ENCODE measurements around the gene RELT. TPM values are rescaled to one million over a fixed set of nuclear protein-coding genes. Genes with fewer than 3 reads are reported as not detected.
A peak's percentile ranks its signal among the peaks of the same experiment; 100 is the strongest.

Gene RELT
- total RNA-seq, 2 donors from 2014 or later: 17.3 to 19.6 TPM

GRCh38 chr11:73340164-73340563 lies 36.0 kb upstream of the RELT start:
- H3K9me3 Mint-ChIP-seq: no peaks in the 10 kb centered on the region
- no peaks in the 10 kb centered on the region for H3K27me3 Mint-ChIP-seq (ENCODE audit: low read depth)
- no peaks in the 10 kb centered on the region for H3K4me1 Mint-ChIP-seq (ENCODE audit: low read depth)
- H3K36me3 Mint-ChIP-seq (ENCODE audit: insufficient read depth in 2 of 2): no peaks in the 10 kb centered on the region
- H3K27ac Mint-ChIP-seq: no peak overlapping the region
- H3K4me3 Mint-ChIP-seq: no peak overlapping the region
- no peak for DNase-seq
- ATAC-seq (replicated peaks in 1 of 2): no peak

- Mint-ChIP-seq H3K27me3 (ENCODE audit: low read depth) (no peaks in the 10 kb centered on the region), H3K4me3 (no peak overlapping the region), H3K27ac (no peak overlapping the region), H3K36me3 (ENCODE audit: insufficient read depth in 2 of 2) (no peaks in the 10 kb centered on the region), H3K4me1 (ENCODE audit: low read depth) (no peaks in the 10 kb centered on the region), H3K9me3 (no peaks in the 10 kb centered on the region)
- DNase-seq (no peak), ATAC-seq (replicated peaks in 1 of 2) (no peak)
These were observed 33.6 kb upstream of the RELT start for GRCh38 chr11:73342633-73343032.

GRCh38 chr11:73343076-73343873 lies 32.9 kb upstream of the RELT start:
- H3K36me3 Mint-ChIP-seq (ENCODE audit: insufficient read depth in 2 of 2): no peaks in the 10 kb centered on the region
- DNase-seq: no peak
- no peak for ATAC-seq (replicated peaks in 1 of 2)
- no peaks in the 10 kb centered on the region for H3K4me1 Mint-ChIP-seq (ENCODE audit: low read depth)
- H3K4me3 Mint-ChIP-seq: no peak overlapping the region
- no peaks in the 10 kb centered on the region for H3K27me3 Mint-ChIP-seq (ENCODE audit: low read depth)
- no peaks in the 10 kb centered on the region for H3K9me3 Mint-ChIP-seq
- H3K27ac Mint-ChIP-seq: no peak overlapping the region

- no peak for DNase-seq
- Mint-ChIP-seq H3K36me3 (ENCODE audit: insufficient read depth in 2 of 2) (no peaks in the 10 kb centered on the region), H3K27me3 (ENCODE audit: low read depth) (no peaks in the 10 kb centered on the region), H3K4me3 (no peak overlapping the region), H3K4me1 (ENCODE audit: low read depth) (no peaks in the 10 kb centered on the region), H3K27ac (no peak overlapping the region), H3K9me3 (no peaks in the 10 kb centered on the region)
- ATAC-seq (replicated peaks in 1 of 2): no peak
These were observed 32.0 kb upstream of the RELT start for GRCh38 chr11:73344191-73344607.

- ATAC-seq (replicated peaks in 1 of 2) (no peak), DNase-seq (no peak)
- Mint-ChIP-seq H3K4me1 (ENCODE audit: low read depth) (no peaks in the 10 kb centered on the region), H3K4me3 (no peak overlapping the region), H3K36me3 (ENCODE audit: insufficient read depth in 2 of 2) (no peaks in the 10 kb centered on the region), H3K9me3 (no peaks in the 10 kb centered on the region), H3K27me3 (ENCODE audit: low read depth) (no peaks in the 10 kb centered on the region), H3K27ac (no peak overlapping the region)
These were observed 30.6 kb upstream of the RELT start for GRCh38 chr11:73345481-73346160.

GRCh38 chr11:73346186-73346935 lies 29.8 kb upstream of the RELT start:
- Mint-ChIP-seq H3K27ac (no peak overlapping the region), H3K27me3 (ENCODE audit: low read depth) (no peaks in the 10 kb centered on the region), H3K4me3 (no peak overlapping the region), H3K9me3 (no peaks in the 10 kb centered on the region), H3K4me1 (ENCODE audit: low read depth) (no peaks in the 10 kb centered on the region), H3K36me3 (ENCODE audit: insufficient read depth in 2 of 2) (no peaks in the 10 kb centered on the region)
- ATAC-seq (replicated peaks in 1 of 2) (no peak), DNase-seq (no peak)

GRCh38 chr11:73347067-73347466 lies 29.1 kb upstream of the RELT start:
- ATAC-seq (replicated peaks in 1 of 2) (no peak), DNase-seq (no peak)
- H3K36me3 Mint-ChIP-seq (ENCODE audit: insufficient read depth in 2 of 2): no peaks in the 10 kb centered on the region
- H3K4me1 Mint-ChIP-seq (ENCODE audit: low read depth): no peaks in the 10 kb centered on the region
- no peak overlapping the region for H3K4me3 Mint-ChIP-seq
- H3K9me3 Mint-ChIP-seq: no peaks in the 10 kb centered on the region
- H3K27me3 Mint-ChIP-seq (ENCODE audit: low read depth): no peaks in the 10 kb centered on the region
- H3K27ac Mint-ChIP-seq: no peak overlapping the region

GRCh38 chr11:73348838-73349237 lies 27.4 kb upstream of the RELT start:
- no peaks in the 10 kb centered on the region for H3K9me3 Mint-ChIP-seq
- ATAC-seq (replicated peaks in 1 of 2): no peak

GRCh38 chr11:73349633-73350032 lies 26.6 kb upstream of the RELT start:
- no peak for DNase-seq
- no peak overlapping the region for H3K4me3 Mint-ChIP-seq
- no peak overlapping the region for H3K27ac Mint-ChIP-seq
- no peaks in the 10 kb centered on the region for H3K27me3 Mint-ChIP-seq (ENCODE audit: low read depth)
- no peaks in the 10 kb centered on the region for H3K4me1 Mint-ChIP-seq (ENCODE audit: low read depth)
- H3K36me3 Mint-ChIP-seq (ENCODE audit: insufficient read depth in 2 of 2): no peaks in the 10 kb centered on the region
- ATAC-seq (replicated peaks in 1 of 2): no peak
- no peaks in the 10 kb centered on the region for H3K9me3 Mint-ChIP-seq

More at GRCh38 chr11:73348838-73349237, 27.4 kb upstream of the RELT start:
- no peak for DNase-seq
- Mint-ChIP-seq H3K4me1 (ENCODE audit: low read depth) (no peaks in the 10 kb centered on the region), H3K36me3 (ENCODE audit: insufficient read depth in 2 of 2) (no peaks in the 10 kb centered on the region), H3K27me3 (ENCODE audit: low read depth) (no peaks in the 10 kb centered on the region), H3K4me3 (no peak overlapping the region), H3K27ac (no peak overlapping the region)

GRCh38 chr11:73350908-73351636 lies 25.1 kb upstream of the RELT start:
- H3K27ac Mint-ChIP-seq: no peak overlapping the region
- H3K4me3 Mint-ChIP-seq: no peak overlapping the region
- no peaks in the 10 kb centered on the region for H3K4me1 Mint-ChIP-seq (ENCODE audit: low read depth)
- H3K36me3 Mint-ChIP-seq (ENCODE audit: insufficient read depth in 2 of 2): no peaks in the 10 kb centered on the region
- H3K9me3 Mint-ChIP-seq: no peaks in the 10 kb centered on the region
- H3K27me3 Mint-ChIP-seq (ENCODE audit: low read depth): no peaks in the 10 kb centered on the region
- DNase-seq: peak; percentile 56 to 63
- peak; percentile 72 for ATAC-seq (replicated peaks in 1 of 2)

GRCh38 chr11:73353422-73353821 lies 22.8 kb upstream of the RELT start:
- H3K27ac Mint-ChIP-seq: no peak overlapping the region
- ATAC-seq (replicated peaks in 1 of 2) (peak; percentile 25 to 55), DNase-seq (no peak)
- H3K9me3 Mint-ChIP-seq: no peaks in the 10 kb centered on the region
- H3K27me3 Mint-ChIP-seq (ENCODE audit: low read depth): no peaks in the 10 kb centered on the region
- no peaks in the 10 kb centered on the region for H3K4me1 Mint-ChIP-seq (ENCODE audit: low read depth)
- H3K36me3 Mint-ChIP-seq (ENCODE audit: insufficient read depth in 2 of 2): no peaks in the 10 kb centered on the region
- no peak overlapping the region for H3K4me3 Mint-ChIP-seq

GRCh38 chr11:73355109-73355508 lies 21.1 kb upstream of the RELT start:
- H3K27ac Mint-ChIP-seq: no peak overlapping the region
- no peaks in the 10 kb centered on the region for H3K27me3 Mint-ChIP-seq (ENCODE audit: low read depth)
- ATAC-seq (replicated peaks in 1 of 2): no peak
- H3K4me3 Mint-ChIP-seq: no peak overlapping the region
- no peaks in the 10 kb centered on the region for H3K36me3 Mint-ChIP-seq (ENCODE audit: insufficient read depth in 2 of 2)
- no peaks in the 10 kb centered on the region for H3K4me1 Mint-ChIP-seq (ENCODE audit: low read depth)
- H3K9me3 Mint-ChIP-seq: no peaks in the 10 kb centered on the region
- DNase-seq: no peak

Measured in activated T-cell treated with anti-CD3 and anti-CD28 coated beads, Interleukin-2, amount 50 U/mL, for 72 hours (primary cell).